Stimulated activated CD4-positive, alpha-beta T cell treated with anti-CD3 and anti-CD28 coated beads, Interleukin-1b, Interleukin-23, amount 100 ng/mL, for 24 hours (primary cell): ENCODE results near the gene STX19.
"Not testable (repeated sequence)": the region's sequence is repeated elsewhere in the genome, so short reads cannot be mapped to it uniquely, and the experiment has no call there.

Experiments used
- DNase-seq, 4 experiments: peaks; one replicate each; pipeline ENCODE4 v3.0.0-alpha.2; 2020; ENCODE audit warnings: low read depth in 4 of 4, low spot score in 1 of 4

The STX19 gene, protein sequence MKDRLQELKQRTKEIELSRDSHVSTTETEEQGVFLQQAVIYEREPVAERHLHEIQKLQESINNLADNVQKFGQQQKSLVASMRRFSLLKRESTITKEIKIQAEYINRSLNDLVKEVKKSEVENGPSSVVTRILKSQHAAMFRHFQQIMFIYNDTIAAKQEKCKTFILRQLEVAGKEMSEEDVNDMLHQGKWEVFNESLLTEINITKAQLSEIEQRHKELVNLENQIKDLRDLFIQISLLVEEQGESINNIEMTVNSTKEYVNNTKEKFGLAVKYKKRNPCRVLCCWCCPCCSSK

DNA sequence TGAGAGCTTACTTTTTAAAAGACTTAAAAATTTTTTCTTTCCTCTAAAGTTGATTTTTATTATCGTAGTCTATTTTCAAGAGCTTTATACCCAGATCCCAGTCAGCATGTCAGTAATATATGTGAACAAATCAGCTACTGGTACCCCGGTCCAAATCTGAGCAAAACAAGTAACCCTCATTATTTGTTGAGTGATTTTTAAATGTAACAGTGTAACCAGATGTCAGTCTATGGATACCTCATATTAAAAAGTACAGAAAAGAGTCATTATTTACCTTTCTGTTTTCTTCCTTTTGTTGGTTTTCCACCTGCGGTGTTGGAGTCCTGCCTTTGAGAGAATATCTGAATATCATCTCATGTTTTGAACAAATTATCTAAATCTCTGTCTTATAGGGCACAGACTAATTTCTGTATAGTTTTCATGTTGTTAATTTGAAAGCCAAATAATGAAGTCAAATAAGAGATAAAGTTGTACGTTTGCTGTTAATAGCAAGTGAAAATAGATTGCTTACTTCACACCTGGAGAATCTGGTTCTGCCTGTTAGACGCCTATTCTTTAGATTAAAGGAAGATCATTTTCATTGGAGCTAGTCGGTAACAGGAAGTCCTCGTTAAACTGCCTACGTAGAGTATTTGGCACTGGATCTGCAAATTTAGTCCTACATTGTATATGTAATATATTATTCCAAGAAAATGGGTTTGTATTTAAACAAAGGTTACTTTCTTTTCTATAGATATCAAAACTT, at the start of gene STX19:
STX19 (minus strand) TSS at position 505 of the 745 bp plus-strand sequence. CDS start 13,328 bp downstream, outside the sequence.
- no peak for DNase-seq

DNA sequence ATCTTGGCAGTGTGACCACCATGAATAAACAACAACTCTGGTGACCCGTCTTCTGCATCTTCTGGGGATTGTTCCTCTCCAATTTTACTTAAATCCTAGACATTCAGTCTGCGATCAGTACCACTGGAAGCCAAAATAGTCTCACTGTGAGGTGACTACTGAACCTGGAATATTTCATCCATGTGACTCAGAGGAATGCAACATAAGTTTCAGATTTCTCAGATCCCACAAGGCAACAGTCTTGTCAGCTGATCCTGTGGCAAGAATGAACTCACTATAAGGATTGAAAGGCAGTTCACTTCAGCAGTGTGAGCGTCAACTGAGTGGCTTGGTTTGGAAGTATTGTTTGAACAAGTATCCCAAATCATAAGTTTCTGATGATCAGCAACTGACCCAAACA, 47.7 kb upstream of the STX19 start:
- no peak for DNase-seq

DNA sequence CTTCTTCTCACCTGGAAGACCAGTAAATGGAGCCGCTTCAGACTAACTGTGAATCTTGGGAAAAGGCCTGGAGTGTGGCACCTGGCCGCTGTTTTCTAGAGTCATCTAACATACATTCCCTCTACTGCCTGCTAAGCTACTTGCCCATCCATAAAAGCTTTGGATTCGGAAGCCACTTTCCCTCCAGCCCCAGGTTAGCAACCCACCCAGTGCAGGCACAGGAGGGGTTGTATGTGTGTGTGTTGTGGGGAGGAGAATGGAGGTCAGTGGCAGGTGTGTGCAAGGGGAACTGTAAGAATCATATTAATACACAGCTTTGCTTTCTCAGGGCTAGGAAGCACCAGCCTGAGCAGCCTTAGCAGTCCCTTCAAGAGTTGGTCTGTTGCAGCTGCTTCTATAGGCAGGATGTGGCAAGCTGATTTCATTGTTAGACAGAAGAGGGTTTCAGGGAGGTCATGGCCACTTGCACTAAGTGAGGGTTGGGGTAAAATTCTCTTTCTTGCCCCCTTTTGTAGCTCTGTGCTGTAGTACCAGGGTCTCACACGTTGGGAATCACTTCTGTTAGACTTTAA, 43.4 kb upstream of the STX19 start:
- no peak for DNase-seq

DNA sequence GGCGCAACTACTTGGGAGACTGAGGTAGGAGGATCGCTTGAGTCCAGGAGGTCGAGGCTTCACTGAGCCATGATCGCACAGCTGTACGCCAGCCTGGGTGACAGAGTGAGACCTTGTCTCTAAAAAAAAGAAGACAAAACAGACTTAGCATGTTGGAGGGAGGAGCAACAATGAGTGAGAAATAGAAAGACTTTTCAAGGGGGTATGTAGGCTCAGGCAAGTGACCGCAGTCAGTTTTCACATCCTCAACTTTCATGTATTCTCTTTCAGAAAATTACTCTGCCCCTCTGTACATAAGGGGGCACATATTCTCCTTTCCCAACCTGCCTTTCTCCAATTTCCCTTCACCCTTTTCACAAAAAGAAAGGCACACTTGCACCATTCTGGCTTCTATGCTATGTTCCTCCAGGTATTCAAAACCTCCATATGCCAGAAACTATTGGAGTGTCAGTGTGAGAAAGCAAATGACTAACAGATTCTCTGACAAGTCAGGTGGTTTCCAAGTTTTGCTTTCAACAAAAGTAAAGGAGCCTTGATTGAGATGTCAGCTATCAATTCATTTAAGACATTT, 42.0 kb upstream of the STX19 start:
- DNase-seq, result no peak

DNA sequence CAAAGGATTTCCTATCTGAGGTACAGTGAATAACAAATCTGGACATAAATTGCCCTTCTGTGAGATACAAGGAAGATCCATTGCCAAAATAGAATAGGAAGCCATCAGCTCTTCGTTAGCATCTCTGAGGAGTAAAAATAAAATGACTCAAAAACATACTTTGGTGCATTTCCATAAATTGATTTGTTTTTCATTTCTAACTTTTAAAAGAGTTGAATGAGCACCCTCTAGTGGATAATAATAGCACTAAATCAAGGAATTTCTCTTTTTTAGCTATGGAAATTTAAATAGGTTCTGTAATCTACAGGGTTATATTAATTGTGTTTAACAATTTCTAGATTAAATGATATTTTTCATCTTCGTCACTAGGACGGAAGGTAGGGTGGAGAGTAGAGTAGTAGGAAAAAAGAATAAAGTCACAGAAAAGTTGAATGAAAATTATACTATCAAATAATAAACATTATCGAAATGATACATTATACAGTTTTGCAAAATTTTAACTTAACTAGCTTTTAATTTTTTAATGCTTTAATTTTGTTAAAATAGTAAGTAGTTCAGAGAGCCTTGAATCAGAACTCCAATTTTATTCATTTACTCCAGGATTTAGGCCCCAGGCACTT, 40.9 kb upstream of the STX19 start:
- DNase-seq, result no peak

DNA sequence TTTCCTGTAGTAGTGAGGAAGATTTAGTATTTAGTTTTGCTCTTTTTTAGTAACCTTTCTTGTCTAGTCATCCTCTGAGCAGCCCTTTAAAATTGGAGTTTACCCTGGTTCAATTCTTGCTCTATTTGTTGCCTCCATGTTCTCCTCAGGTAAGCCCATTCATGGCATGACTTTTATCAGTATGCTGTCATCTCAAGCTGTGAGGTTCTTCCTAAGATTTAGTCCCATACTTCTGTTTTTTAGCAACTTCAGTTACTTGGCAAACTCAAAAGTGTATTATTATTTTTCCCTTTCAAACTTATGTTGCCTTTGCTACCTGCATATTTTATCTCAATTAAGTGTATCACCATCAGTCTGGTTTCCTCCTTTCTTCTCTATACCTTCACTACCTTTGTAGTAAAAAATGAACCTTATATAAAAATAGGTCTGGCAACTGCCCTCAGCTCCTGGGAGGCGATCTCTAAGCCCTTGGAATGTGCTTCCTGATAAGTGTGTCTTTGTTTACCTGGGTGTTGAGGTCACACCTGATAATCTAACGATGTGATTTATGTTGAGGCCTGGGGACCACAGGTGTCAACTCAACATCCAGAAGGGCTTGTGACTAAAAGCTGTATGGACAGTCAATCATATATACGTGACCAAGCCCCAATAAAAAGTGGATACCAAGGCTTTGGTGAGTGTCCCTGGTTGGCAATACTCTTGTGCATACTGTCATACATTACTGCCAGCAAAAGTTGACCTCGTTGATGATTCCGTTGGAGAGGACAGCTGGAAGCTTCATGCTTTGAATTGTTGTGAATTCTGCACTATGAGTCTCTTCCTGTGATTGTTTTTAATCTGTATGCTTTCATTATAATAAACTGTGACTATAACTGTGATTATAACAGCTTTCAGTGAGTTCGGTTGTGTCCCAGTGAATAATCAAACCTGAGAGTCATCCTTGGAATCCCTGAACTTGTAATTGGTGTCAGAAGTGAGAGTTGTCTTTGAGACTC, 38.4 kb upstream of the STX19 start:
- no peak for DNase-seq

DNA sequence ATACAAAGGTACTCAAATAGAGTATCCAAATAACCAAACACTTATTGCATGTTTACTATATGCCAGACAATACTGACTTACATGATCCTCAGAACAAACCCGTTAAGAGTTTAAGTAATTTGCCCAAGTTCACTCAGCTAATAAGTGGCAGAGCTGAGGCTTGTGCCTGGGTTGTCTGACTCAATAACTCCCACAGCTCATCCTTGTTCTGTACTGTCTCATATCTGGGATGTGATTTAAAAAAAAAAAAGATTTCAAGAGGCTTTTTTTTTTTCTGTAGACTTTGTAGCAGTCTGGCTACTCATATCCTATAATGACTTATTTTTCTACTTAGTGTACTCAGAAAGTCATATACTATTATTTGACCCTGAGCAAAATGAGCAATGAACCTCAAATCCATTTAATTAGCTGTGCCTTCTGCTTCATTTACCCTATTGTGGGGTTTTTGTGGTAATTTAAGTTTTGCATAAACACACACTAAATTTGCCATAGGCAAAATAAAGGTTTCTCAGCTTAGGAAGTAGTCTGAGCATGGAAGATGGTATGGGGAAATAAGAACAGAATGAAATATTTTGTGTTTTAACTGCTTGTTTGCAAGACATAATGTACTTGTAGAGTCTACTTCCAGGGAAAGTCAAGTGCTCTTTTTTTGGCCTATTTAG, 37.6 kb upstream of the STX19 start:
- DNase-seq, result no peak

DNA sequence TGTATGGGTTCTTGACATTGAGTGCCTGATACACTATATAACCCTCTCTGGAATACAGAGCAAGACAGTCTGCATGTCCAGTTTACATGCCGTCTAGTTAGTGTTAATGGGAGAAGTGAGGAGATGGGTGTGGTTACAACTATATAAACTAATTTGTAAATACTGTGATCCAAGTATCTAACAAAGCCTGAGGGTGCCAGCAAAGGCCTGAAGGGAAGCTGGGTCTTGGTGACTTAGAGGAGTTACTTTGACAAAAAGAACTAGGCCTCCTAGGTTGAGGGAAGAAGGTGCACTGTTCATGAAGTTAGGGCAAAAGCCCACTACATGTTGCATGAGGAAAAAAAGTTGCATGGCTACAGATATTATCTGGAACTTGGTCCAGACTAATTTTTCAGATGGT, 36.7 kb upstream of the STX19 start:
- no peak for DNase-seq

DNA sequence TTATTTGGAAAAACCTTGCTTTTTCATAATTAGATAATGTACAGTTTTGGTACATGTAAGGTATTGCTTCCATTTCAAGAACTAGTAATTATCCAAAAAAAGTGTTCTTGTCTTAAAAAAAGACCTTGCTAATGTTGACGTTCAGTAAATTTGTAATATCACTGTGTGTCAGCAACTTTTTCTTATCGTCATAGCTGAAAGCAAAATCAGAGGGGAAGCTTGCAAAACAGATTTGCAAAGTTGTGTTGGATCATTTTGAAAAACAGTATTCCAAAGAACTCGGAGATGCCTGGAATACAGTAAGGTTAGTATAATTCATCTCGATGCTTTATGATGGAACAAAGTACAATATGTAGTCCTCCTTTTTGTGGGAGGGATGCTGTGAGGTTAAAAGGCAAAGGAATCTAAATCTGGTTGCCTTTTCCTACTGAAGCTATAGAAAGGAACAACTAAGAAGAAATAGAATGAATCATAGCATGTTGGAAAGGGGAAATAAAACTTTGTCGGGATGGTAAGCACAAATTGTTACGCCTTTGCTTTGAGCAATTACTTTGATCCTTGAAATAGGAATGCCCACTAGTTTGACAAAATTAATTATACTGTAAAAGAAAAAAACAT, 36.0 kb upstream of the STX19 start:
- DNase-seq, result no peak

DNA sequence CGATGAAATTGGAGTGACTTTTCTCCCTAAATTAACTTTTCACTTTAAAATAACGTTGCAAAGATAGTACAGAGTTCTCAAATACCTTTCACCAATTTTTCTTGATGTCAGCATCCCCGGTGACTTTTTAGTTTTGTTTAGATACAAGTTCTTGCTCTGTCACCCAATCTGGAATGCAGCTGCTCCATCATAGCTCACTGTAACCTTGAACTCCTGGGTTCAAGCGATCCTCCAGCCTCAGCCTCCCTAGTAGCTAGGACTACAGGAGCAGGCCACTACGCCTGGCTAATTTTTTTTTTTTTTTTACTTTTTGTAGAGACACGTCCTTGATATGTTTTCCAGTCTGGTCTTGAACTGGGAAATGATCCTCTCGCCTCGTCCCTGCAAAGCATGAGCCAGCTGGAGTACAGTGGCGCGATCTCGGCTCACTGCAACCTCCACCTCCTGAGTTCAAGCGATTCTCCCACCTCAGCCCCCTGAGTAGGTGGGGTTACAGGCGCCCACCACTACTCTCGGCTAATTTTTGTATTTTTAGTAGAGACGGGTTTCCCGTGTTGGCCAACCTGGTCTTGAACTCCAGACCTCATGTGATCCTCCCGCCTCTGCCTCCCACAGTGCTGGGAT, 35.2 kb upstream of the STX19 start:
- DNase-seq, result no peak

DNA sequence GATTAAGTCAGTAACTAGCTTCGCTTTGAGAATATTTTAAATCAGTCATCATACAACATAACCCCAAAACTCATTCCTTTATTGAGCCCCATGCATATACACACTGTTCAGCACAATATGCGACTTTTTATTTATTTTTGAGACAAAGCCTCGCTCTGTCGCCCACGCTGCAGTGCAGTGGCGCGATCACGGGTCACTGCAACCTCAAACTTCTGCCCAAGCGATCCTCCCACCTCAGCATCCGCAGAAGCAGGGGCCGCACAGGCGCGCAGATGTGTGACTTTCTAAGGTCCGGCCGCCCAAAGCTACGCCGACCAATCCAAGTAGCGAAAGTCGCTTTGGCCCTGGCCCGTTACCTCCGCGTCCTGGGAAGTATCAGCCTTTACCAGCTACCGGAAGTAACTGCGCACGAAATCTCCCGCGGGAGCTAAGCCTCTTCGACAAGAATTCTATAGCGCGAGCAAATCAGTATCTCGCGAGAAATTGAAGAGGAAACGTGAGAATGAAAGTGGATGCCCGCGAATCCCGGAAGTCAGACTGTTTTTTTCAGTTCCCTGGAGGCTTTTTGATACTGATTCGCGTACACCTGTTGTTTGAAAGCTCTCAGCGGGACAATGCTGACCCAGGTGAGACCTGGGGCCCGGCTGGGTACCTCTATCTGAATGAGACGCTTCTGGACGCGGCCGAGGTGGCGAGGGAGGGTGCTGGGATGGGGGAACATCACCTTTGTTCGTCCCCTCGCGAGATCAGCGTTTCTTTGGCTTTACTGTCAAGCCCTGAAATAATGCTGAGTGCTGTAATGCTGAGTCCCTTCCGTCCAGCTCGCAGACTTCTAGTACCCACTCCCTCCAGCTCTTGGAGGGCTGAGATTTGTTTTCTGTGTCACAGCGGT, 34.4 kb upstream of the STX19 start, which contains the start of the genes DHFR2 and NSUN3:
DHFR2 (minus strand) TSS at position 404 of the 892 bp plus-strand sequence. CDS start 1,405 bp downstream, outside the sequence.
NSUN3 (plus strand) TSS at position 549 of the 892 bp plus-strand sequence; CDS start at position 615, 66 bp downstream.
- DNase-seq, result peak; percentile 53 to 72 (median 60)

DNA sequence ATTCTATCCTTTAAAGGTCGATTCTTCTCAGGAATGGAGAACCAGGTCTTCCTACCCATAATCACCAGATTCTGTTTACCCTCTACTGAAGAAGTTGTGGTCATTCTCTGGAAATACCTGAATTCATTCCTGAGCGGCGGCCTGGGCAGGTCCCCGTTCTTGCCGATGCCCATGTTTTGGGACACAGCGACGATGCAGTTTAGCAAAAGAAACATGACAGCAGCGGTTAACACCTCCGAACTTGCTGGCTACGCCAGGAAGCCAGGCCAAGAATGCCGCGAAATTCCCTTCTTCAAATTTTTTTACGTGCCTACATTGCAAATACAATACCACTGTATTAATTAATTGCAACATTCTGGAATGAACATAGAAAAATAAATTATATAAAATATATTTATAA, 32.9 kb upstream of the STX19 start:
- DNase-seq, result no peak

DNA sequence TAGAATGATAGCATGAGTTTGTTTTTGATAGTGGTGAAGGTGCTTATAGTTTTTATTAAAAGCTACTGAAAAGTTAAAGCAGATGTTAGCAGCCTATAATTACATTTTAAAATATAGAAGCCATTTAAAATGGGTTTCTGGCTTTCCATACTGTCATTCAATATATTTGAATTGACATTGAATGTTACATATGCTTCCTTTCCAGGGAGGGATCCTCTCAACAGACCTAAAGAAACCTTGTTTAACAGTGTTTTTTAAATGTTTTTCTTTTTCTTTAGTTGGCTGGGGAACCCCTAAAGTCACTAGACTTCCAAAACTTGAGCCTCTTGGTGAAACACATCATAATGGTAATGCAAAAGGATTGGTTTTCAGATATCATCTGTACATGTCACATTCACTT, 22.1 kb upstream of the STX19 start:
- no peak for DNase-seq

DNA sequence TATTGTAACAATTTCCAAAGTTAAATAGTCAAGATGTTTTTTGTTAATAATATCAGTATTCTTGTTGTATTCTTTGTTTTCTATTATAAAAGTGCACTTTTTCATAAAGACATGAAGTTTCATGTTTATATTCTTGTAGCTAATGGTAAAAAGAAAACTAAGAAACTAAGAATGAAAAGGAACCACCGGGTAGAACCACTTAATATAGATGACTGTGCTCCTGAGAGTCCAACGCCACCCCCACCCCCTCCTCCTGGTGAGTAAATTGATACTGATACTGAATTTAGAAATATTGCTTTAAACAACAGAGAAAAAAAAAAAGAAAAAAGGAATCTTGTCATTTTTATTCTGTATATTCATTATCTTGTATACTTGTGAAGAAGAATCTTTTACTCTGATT, 20.9 kb upstream of the STX19 start:
- DNase-seq, result no peak

DNA sequence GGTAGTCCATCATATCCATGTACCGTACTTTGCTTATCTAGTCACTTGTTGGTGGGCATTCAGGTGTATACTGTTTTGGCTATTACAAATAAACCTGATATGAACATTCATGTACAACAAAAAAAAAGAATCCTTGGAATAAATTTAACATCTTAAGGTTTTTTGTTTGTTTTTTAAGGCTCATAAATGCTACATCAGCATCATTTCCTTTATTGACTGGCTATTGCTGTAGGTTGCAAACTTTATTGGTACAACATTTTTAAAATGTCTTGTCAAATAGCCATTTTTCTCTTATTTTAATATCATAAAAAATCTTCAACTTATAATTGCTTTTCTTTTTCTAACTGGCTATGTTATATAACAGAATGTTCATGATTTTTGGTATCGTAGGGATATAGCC, 18.1 kb upstream of the STX19 start:
- no peak for DNase-seq

DNA sequence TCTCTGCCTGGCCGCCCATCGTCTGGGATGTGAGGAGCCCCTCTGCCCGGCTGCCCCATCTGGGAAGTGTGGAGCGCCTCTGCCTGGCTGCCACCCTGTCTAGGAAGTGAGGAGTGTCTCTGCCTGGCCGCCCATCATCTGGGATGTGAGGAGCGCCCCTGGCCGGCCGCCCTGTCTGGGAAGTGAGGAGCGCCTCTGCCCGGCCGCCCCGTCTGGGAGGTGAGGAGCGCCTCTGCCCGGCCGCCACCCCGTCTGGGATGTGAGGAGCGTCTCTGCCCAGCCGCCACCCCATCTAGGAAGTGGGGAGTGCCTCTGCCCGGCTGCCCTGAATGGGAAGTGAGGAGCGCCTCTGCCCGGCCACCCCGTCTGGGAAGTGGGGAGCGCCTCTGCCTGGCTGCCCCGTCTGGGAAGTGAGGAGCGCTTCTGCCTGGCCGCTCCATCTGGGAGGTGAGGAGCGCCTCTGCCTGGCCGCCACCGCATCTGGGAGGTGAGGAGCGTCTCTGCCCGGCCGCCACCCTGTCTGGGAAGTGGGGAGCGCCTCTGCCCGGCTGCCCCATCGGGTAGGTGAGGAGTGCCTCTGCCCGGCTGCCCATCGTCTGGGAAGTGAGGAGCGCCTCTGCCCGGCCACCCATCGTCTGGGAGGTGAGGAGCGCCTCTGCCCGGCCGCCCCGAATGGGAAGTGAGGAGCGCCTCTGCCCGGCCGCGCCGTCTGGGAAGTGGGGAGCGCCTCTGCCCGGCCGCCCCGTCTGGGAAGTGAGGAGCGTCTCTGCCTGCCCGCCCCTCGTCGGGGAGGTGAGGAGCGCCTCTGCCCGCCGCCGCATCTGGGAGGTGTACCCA, 15.9 kb upstream of the STX19 start:
- DNase-seq, result not testable (repeated sequence)

DNA sequence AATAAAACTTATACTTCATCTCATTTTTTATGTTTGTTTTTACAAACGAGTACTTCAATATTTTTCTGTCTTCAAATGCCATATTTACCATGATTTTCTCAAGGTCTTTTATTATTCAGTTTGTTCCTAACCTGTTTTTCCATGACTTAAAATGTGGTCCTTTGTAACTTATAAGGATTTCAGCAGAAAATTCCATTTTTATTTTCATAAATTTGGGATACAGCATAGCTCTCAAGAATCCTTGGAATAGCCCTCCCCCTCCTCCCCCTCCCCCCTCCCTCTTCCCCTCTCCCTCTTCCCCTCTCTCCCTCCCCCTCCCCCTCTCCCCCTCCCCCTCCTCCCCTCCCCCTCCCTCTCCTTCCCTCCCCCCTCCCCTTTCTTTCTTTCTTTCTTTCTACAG, 14.9 kb upstream of the STX19 start:
- no peak for DNase-seq
